HG02981 (cell line): ENCODE results near the gene MIP.
"Not testable (repeated sequence)": the region's sequence is repeated elsewhere in the genome, so short reads cannot be mapped to it uniquely, and the experiment has no call there.

Experiments used
- ATAC-seq: cut with Tn5 transposase; IDR thresholded peaks from one replicate; pipeline ENCODE4 v1.9.1; 2021; ENCODE audit warnings: mild to moderate bottlenecking, moderate library complexity; ENCODE audit not compliant: unreplicated experiment

The MIP gene

GRCh38 chr12:56411781-56412639 is 42.4 kb downstream of the MIP start:
- no peak for ATAC-seq

GRCh38 chr12:56410768-56411167 is 43.7 kb downstream of the MIP start:
- ATAC-seq = no peak

- ATAC-seq = no peak
Measured at GRCh38 chr12:56408799-56409417, 45.5 kb downstream of the MIP start.

GRCh38 chr12:56404227-56404626 is 50.2 kb downstream of the MIP start:
- ATAC-seq = not testable (repeated sequence)

- ATAC-seq = not testable (repeated sequence)
Measured at GRCh38 chr12:56401612-56402011, 52.8 kb downstream of the MIP start.

GRCh38 chr12:56401125-56401524 is 53.3 kb downstream of the MIP start:
- ATAC-seq = not testable (repeated sequence)
